Subcutaneous adipose tissue (tissue), 4 donors: ENCODE results near the gene EXOSC2. TPM values are rescaled to one million over a fixed set of nuclear protein-coding genes. Genes with fewer than 3 reads are reported as not detected.

Source experiments
- total RNA-seq, 4 donors: library from RNA; depleted of rRNA; stranded (reverse); fragments of >200 nt; gene quantifications; one replicate each; pipeline ENCODE4 v1.1.0, GENCODE V29; 2016
- TF ChIP-seq, protein P1 (sequence below): fragments of 450-650 bp; IDR thresholded peaks from one replicate; pipeline ENCODE4 v1.5.1; 2016; ENCODE audit warnings: low read depth, mild to moderate bottlenecking, control low read depth, antibody characterized with exemption, moderate library complexity

Gene EXOSC2
- 10 to 100 TPM; 12.2 to 18.8 (median 14.9) TPM for total RNA-seq

DNA sequence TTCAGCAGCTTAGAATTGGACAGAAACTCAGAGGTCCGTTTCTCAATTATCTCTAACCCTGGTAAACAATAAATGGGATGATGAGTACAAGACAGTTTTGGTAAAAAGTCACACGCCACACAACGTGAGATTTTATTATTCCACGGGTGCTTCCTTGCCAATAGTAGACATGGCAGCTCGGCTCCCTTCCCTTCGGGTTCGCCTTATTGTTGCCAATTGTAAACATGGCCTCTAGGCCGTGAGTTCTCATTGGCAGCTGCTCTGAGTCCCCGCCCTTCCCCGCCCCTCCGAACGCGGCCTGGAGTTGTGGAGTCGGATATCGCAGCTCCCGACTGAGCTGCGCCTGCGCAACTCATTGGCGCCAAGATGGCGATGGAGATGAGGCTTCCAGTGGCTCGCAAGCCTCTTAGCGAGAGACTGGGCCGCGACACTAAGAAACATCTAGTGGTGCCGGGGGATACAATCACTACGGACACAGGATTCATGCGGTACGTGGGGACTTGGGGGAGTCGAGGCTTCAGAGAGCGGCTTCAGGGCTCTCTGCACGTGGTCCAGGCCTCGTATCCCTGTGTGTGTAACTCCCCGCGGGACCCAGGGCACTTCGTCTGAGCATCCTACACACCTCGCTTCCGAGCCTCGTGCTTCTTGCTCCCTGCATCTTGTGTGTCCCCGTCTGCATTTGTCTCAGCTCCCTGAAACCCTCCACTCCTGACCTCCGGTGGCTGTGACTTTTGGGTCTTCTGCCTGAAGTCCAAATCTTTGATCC lies at the start of gene EXOSC2:
Gene EXOSC2, plus strand, starts transcription at position 355 of the 766 bp plus-strand sequence. Its CDS starts 12 bp downstream, at position 367.
- TF ChIP-seq, protein P1, sequence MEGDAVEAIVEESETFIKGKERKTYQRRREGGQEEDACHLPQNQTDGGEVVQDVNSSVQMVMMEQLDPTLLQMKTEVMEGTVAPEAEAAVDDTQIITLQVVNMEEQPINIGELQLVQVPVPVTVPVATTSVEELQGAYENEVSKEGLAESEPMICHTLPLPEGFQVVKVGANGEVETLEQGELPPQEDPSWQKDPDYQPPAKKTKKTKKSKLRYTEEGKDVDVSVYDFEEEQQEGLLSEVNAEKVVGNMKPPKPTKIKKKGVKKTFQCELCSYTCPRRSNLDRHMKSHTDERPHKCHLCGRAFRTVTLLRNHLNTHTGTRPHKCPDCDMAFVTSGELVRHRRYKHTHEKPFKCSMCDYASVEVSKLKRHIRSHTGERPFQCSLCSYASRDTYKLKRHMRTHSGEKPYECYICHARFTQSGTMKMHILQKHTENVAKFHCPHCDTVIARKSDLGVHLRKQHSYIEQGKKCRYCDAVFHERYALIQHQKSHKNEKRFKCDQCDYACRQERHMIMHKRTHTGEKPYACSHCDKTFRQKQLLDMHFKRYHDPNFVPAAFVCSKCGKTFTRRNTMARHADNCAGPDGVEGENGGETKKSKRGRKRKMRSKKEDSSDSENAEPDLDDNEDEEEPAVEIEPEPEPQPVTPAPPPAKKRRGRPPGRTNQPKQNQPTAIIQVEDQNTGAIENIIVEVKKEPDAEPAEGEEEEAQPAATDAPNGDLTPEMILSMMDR = no peak

DNA sequence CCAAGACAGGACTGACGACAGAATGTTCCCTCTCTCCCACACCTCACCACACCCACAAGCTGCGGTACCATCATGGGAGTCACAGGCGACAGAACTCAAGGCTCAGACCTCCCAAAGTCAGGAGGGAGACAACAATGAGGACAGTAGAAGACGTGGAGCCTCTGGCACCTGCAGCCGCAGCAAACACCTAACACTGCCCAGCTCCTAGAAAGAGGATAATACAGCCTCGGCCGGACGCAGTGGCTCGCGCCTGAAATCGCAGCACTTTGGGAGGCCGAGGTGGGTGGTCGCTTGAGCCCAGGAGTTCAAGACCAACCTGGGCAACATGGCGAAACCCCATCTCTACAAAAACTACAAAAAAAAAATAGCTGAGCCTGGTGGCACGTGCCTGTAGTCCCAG lies 42.4 kb upstream of the EXOSC2 start:
- TF ChIP-seq, protein P1 = no peak

DNA sequence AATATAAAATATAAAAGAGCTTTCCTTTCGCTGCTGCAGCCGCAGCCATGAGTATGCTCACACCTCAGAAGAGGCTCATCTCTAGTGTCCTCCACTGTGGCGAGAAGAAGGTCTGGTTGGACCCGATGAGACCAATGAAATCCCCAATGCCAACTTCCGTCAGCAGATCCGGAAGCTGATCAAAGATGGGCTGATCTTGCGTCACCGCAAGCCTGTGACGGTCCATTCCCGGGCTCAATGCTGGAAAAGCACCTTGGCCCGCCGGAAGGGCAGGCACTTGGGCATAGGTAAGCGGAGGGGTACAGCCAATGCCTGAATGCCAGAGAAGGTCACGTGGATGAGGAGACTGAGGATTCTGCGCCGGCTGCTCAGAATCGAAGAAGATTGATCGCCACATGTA lies 41.8 kb upstream of the EXOSC2 start:
- TF ChIP-seq, protein P1 = no peak

GRCh38 chr9:130654879-130655278 lies 38.7 kb upstream of the EXOSC2 start:
- TF ChIP-seq, protein P1 = no peak

DNA sequence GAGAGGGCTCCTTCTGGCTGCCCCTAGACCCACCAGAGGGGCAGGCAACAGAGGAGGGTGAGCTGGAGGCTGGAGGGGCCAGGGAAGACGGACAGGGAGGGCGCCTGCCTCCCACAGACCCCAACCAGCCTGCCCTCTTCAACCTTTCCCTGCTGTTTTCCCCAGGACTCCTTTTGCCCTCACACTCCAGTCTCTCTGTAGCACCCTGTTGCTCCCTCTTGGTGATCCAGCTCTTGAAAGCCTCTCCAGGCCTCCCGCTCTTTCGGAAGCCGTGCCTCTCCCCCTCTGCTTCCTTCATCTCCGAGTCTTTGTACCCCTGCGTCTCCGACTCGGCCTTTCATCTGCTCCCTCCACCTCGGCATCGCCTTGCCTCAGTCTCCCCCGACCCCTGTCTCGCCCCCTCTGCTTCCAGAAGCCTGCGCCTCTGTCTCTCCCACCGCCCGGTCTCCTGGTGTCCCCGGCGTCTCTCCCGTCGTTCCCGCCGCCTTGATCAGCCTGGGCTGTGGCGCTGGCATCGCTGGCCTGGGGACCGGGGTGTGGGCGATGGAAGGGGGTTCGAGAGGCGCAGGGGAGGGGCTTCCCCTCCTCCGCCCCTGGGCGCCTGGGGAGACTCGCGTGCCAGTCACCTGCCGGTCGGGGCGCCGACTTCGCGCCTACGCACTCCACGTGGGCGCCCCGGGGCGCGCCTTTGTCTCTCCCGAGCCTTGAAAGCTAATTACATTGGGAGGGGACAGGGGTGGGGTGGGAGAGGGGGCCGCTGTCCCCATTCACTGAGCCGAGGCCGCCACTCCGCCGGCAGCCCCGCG lies 34.5 kb upstream of the EXOSC2 start:
- TF ChIP-seq, protein P1 = no peak

GRCh38 chr9:130659699-130660248 lies 33.8 kb upstream of the EXOSC2 start:
- TF ChIP-seq, protein P1 = no peak

DNA sequence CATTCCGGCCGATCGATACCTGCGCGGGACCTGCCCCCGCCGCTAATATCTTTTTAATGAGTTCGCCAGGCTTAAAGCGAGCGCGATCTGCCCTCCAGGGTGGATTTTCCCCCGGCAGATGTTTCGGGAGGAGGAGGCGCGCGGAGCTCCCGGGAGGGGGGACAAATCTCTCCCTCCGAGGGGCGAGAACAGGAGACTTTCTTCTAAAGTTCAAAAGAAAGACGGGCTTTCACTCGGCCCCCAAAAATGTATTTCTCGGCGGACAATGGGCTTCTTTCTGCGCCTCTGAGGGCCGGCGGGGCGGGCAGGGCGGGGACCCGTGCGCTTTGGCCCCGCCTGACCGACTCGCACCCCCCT lies 33.3 kb upstream of the EXOSC2 start:
- TF ChIP-seq, protein P1 = no peak
